ENCODE measurements around the gene DMXL2.
"Not testable (repeated sequence)": the region's sequence is repeated elsewhere in the genome, so short reads cannot be mapped to it uniquely, and the experiment has no call there.

DMXL2 gene

GRCh38 chr15:51493892-51494291, 128.7 kb downstream of the DMXL2 start:
- no peak for DNase-seq (ENCODE audit: low read depth in 1 of 2, low spot score in 1 of 2)

- no peak for DNase-seq (ENCODE audit: low read depth in 1 of 2, low spot score in 1 of 2)
Measured at GRCh38 chr15:51492528-51492927, 130.0 kb downstream of the DMXL2 start.

- DNase-seq (ENCODE audit: low read depth in 1 of 2, low spot score in 1 of 2) = no peak
Measured at GRCh38 chr15:51491941-51492340, 130.6 kb downstream of the DMXL2 start.

GRCh38 chr15:51484781-51485180, 137.8 kb downstream of the DMXL2 start:
- no peak for DNase-seq (ENCODE audit: low read depth in 1 of 2, low spot score in 1 of 2)

- DNase-seq (ENCODE audit: low read depth in 1 of 2, low spot score in 1 of 2) = no peak
Measured at GRCh38 chr15:51483985-51484384, 138.6 kb downstream of the DMXL2 start.

GRCh38 chr15:51483520-51483919, 139.1 kb downstream of the DMXL2 start:
- no peak for DNase-seq (ENCODE audit: low read depth in 1 of 2, low spot score in 1 of 2)

GRCh38 chr15:51475736-51476135, 146.8 kb downstream of the DMXL2 start:
- no peak for DNase-seq (ENCODE audit: low read depth in 1 of 2, low spot score in 1 of 2)

- DNase-seq (ENCODE audit: low read depth in 1 of 2, low spot score in 1 of 2) = no peak
Measured at GRCh38 chr15:51470512-51470911, 152.1 kb downstream of the DMXL2 start.

- no peak for DNase-seq (ENCODE audit: low read depth in 1 of 2, low spot score in 1 of 2)
Measured at GRCh38 chr15:51460796-51461195, 161.8 kb downstream of the DMXL2 start.

GRCh38 chr15:51450001-51450400, 172.6 kb downstream of the DMXL2 start:
- no peak for DNase-seq (ENCODE audit: low read depth in 1 of 2, low spot score in 1 of 2)

- no peak for DNase-seq (ENCODE audit: low read depth in 1 of 2, low spot score in 1 of 2)
Measured at GRCh38 chr15:51448622-51449399, 173.8 kb downstream of the DMXL2 start.

- DNase-seq (ENCODE audit: low read depth in 1 of 2, low spot score in 1 of 2) = no peak
Measured at GRCh38 chr15:51447855-51448621, 174.5 kb downstream of the DMXL2 start.

- DNase-seq (ENCODE audit: low read depth in 1 of 2, low spot score in 1 of 2) = not testable (repeated sequence)
Measured at GRCh38 chr15:51446029-51446744, 176.4 kb downstream of the DMXL2 start.

- no peak for DNase-seq (ENCODE audit: low read depth in 1 of 2, low spot score in 1 of 2)
Measured at GRCh38 chr15:51444807-51445206, 177.8 kb downstream of the DMXL2 start.

- no peak for DNase-seq (ENCODE audit: low read depth in 1 of 2, low spot score in 1 of 2)
Measured at GRCh38 chr15:51444112-51444511, 178.5 kb downstream of the DMXL2 start.

- DNase-seq (ENCODE audit: low read depth in 1 of 2, low spot score in 1 of 2) = no peak
Measured at GRCh38 chr15:51443282-51443914, 179.2 kb downstream of the DMXL2 start.

GRCh38 chr15:51438526-51438925, 184.0 kb downstream of the DMXL2 start:
- no peak for DNase-seq (ENCODE audit: low read depth in 1 of 2, low spot score in 1 of 2)

- DNase-seq (ENCODE audit: low read depth in 1 of 2, low spot score in 1 of 2) = no peak
Measured at GRCh38 chr15:51425517-51426040, 197.0 kb downstream of the DMXL2 start.

- DNase-seq (ENCODE audit: low read depth in 1 of 2, low spot score in 1 of 2) = no peak
Measured at GRCh38 chr15:51424780-51425179, 197.8 kb downstream of the DMXL2 start.

GRCh38 chr15:51423040-51423439, 199.5 kb downstream of the DMXL2 start:
- not testable (repeated sequence) for DNase-seq (ENCODE audit: low read depth in 1 of 2, low spot score in 1 of 2)

- no peak for DNase-seq (ENCODE audit: low read depth in 1 of 2, low spot score in 1 of 2)
Measured at GRCh38 chr15:51416129-51416528, 206.4 kb downstream of the DMXL2 start.
